DND-41 (cell line): Measurements from ENCODE around the gene HELZ.

ENCODE experiments used
- CTCF ChIP-seq: IDR thresholded peaks from 2 replicates; pipeline ENCODE4 v1.5.1; 2012; ENCODE audit warnings: borderline replicate concordance, low read length, moderate library complexity, mild to moderate bottlenecking; ENCODE audit not compliant: poor library complexity, severe bottlenecking; ENCODE audit errors: extremely low read depth
- EZH2 ChIP-seq: IDR thresholded peaks from 3 replicates; pipeline ENCODE4 v1.6.1; 2012; ENCODE audit warnings: borderline replicate concordance, low read depth, mild to moderate bottlenecking, moderate library complexity, low read length, inconsistent platforms; ENCODE audit not compliant: severe bottlenecking

- TF ChIP-seq EZH2 (no peak), CTCF (no peak)
Observed at GRCh38 chr17:67088639-67089038, 156.4 kb downstream of the HELZ start.
